Measurements from ENCODE around the gene RAPGEF5.

The RAPGEF5 gene

GRCh38 chr7:22319424-22320403, 37.2 kb downstream of the RAPGEF5 start:
- Histone ChIP-seq H3K9me2 (replicated peaks; ENCODE audit: insufficient read depth, low read length) (no peaks in the 10 kb centered on the region), H4K20me1 (ENCODE audit: insufficient read depth, low read length) (no peaks in the 10 kb centered on the region), H2AFZ (ENCODE audit: low read length) (no peak overlapping the region), H3K4me2 (ENCODE audit: low read depth, low read length) (no peak overlapping the region), H3K27ac (ENCODE audit: low read length) (no peak overlapping the region), H3K27me3 (replicated peaks; ENCODE audit: insufficient read depth, low read length) (no peaks in the 10 kb centered on the region), H3F3A (ENCODE audit: insufficient read depth, low read length) (no peaks in the 10 kb centered on the region), H3K4me1 (ENCODE audit: low read length) (no peaks in the 10 kb centered on the region), H3K9me3 (replicated peaks; ENCODE audit: insufficient read depth, low read length) (no peaks in the 10 kb centered on the region), H3K36me3 (replicated peaks; ENCODE audit: insufficient read depth, low read length) (no peaks in the 10 kb centered on the region), H3K9ac (ENCODE audit: low read length) (no peak overlapping the region), H3K79me2 (ENCODE audit: low read length) (peaks cover 17% of the 10 kb centered on the region; the same call in 1 of the 2 replicates), H3K4me3 (ENCODE audit: low read length) (no peak overlapping the region)
- no peak for DNase-seq
- TF ChIP-seq EZH2phosphoT487 (IDR thresholded peaks at IDR 0.05; ENCODE audit: low read length) = no peak
- no peak for TF ChIP-seq EZH2 (optimal IDR thresholded peaks at IDR 0.05; ENCODE audit: low read depth, low read length)
- no peak for TF ChIP-seq CTCF (IDR thresholded peaks at IDR 0.05; ENCODE audit: low read length)

- peaks cover 17% of the 10 kb centered on the region; the same call in 1 of the 2 replicates for H3K79me2 ChIP-seq (ENCODE audit: low read length)
- H3K36me3 ChIP-seq (replicated peaks; ENCODE audit: insufficient read depth, low read length) = no peaks in the 10 kb centered on the region
- no peaks in the 10 kb centered on the region for H3F3A ChIP-seq (ENCODE audit: insufficient read depth, low read length)
- H3K9ac ChIP-seq (ENCODE audit: low read length) = no peak overlapping the region
- H3K4me1 ChIP-seq (ENCODE audit: low read length) = no peaks in the 10 kb centered on the region
- no peaks in the 10 kb centered on the region for H4K20me1 ChIP-seq (ENCODE audit: insufficient read depth, low read length)
- H3K4me2 ChIP-seq (ENCODE audit: low read depth, low read length) = no peak overlapping the region
- TF ChIP-seq EZH2phosphoT487 (IDR thresholded peaks at IDR 0.05; ENCODE audit: low read length) (no peak), EZH2 (optimal IDR thresholded peaks at IDR 0.05; ENCODE audit: low read depth, low read length) (no peak), CTCF (IDR thresholded peaks at IDR 0.05; ENCODE audit: low read length) (no peak)
- H3K4me3 ChIP-seq (ENCODE audit: low read length) = no peak overlapping the region
- H3K27me3 ChIP-seq (replicated peaks; ENCODE audit: insufficient read depth, low read length) = no peaks in the 10 kb centered on the region
- no peak overlapping the region for H3K27ac ChIP-seq (ENCODE audit: low read length)
- H3K9me3 ChIP-seq (replicated peaks; ENCODE audit: insufficient read depth, low read length) = no peaks in the 10 kb centered on the region
- no peak overlapping the region for H2AFZ ChIP-seq (ENCODE audit: low read length)
- DNase-seq = no peak
- H3K9me2 ChIP-seq (replicated peaks; ENCODE audit: insufficient read depth, low read length) = no peaks in the 10 kb centered on the region
These were observed 38.6 kb downstream of the RAPGEF5 start for GRCh38 chr7:22318376-22318775.

- Histone ChIP-seq H3K9ac (ENCODE audit: low read length) (no peak overlapping the region), H3K36me3 (replicated peaks; ENCODE audit: insufficient read depth, low read length) (no peaks in the 10 kb centered on the region), H3K9me3 (replicated peaks; ENCODE audit: insufficient read depth, low read length) (no peaks in the 10 kb centered on the region), H3K9me2 (replicated peaks; ENCODE audit: insufficient read depth, low read length) (no peaks in the 10 kb centered on the region), H3K4me1 (ENCODE audit: low read length) (no peaks in the 10 kb centered on the region), H3K4me3 (ENCODE audit: low read length) (no peak overlapping the region), H3K27ac (ENCODE audit: low read length) (no peak overlapping the region), H3F3A (ENCODE audit: insufficient read depth, low read length) (no peaks in the 10 kb centered on the region), H2AFZ (ENCODE audit: low read length) (no peak overlapping the region), H3K27me3 (replicated peaks; ENCODE audit: insufficient read depth, low read length) (no peaks in the 10 kb centered on the region), H3K79me2 (ENCODE audit: low read length) (peaks cover 12% of the 10 kb centered on the region; the same call in 1 of the 2 replicates), H4K20me1 (ENCODE audit: insufficient read depth, low read length) (no peaks in the 10 kb centered on the region), H3K4me2 (ENCODE audit: low read depth, low read length) (no peak overlapping the region)
- TF ChIP-seq EZH2 (optimal IDR thresholded peaks at IDR 0.05; ENCODE audit: low read depth, low read length) (no peak), EZH2phosphoT487 (IDR thresholded peaks at IDR 0.05; ENCODE audit: low read length) (no peak), CTCF (IDR thresholded peaks at IDR 0.05; ENCODE audit: low read length) (no peak)
- no peak for DNase-seq
These were observed 39.3 kb downstream of the RAPGEF5 start for GRCh38 chr7:22317632-22318031.
